ENCODE measurements around the gene CDKN2B.

The CDKN2B gene

DNA sequence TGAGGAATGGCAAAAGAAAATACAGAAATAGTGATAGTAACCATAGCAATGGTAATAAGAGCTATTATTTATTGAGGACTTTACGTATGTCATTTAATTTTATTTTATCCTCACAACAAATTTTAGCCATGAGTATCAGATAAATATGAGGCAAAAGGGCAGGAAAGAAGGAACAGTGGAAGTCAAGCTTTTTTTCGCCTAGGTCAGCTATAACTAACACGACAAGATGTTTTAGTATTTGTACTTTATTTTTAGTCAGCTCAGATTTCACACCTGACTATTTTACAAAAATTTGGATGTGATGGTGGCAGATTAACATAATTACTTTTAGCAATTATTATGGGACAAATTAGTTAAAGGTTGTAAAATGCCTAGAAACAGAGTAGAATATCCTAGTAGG is 34.8 kb upstream of the CDKN2B start:
- no peak for DNase-seq (ENCODE audit: low read depth)
- TF ChIP-seq CTCF (IDR thresholded peaks at IDR 0.05; ENCODE audit: low read length, missing control alignments): no peak
- no peak overlapping the region for H3K4me3 ChIP-seq (replicated peaks; ENCODE audit: low read depth, low read length)

- peak; percentile 37 for DNase-seq (ENCODE audit: low read depth)
- no peak overlapping the region for H3K4me3 ChIP-seq (replicated peaks; ENCODE audit: low read depth, low read length)
These were observed 32.7 kb upstream of the CDKN2B start for GRCh38 chr9:22041775-22042174.

DNA sequence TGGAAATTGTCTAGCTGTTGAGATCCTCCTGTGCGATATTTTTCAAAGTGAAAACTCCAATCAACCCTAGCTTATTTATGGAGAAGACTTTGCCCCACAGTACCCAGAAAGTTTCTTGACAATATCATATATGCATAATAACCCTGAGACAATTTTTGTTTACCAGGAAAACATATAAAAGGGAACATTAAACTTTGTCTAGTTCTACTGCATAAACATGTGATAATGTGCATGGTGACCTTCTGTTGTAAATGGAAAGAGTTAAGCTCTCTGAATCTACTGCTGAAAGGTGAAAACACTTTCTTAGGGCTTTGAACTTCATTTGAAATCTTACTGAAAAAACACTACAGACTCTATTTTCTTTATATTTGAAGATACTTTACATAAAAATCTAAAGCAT is 32.2 kb upstream of the CDKN2B start:
- no peak for DNase-seq (ENCODE audit: low read depth)
- H3K4me3 ChIP-seq (replicated peaks; ENCODE audit: low read depth, low read length): no peak overlapping the region
- no peak for TF ChIP-seq CTCF (IDR thresholded peaks at IDR 0.05; ENCODE audit: low read length, missing control alignments)

More at GRCh38 chr9:22041775-22042174, 32.7 kb upstream of the CDKN2B start:
- TF ChIP-seq CTCF (IDR thresholded peaks at IDR 0.05; ENCODE audit: low read length, missing control alignments): no peak

DNA sequence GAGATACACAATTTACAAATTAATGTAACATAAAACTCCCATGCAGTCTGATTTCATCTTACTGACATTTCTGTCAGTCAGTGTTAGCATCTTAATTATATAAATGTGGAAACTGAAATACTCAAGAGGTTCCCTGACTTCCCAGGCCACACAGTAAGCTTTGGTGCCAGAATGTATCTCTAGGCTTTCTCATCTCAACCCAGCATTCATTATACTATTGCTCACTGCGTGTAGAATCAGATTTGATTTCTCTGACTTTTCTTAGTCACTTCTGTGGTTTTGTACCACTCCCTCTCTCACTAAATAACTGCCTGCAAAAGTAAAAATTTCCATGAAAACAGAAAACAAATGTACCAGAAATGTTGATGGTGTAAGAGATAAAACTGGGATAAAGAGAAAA is 31.7 kb upstream of the CDKN2B start:
- peak; percentile 51 for DNase-seq (ENCODE audit: low read depth)
- H3K4me3 ChIP-seq (replicated peaks; ENCODE audit: low read depth, low read length): no peak overlapping the region
- TF ChIP-seq CTCF (IDR thresholded peaks at IDR 0.05; ENCODE audit: low read length, missing control alignments): no peak

DNA sequence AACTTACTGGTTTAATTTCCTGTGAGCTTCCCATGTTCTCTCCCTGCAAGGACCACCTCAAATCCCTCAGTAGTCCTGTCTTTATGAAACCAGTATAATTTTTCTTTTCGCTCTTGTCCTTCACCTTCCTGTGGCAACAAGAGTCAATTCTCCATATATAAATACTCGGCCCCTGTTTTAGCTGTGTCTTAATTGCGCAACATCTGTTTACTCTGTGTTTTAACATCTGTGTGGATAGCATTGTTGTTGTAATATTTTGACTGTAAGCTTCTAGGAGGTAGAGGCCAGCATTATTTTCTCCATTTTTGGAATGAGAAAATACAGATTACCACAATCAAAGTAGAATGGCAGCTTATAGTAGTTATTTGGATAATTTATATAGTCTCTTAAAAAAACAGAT is 30.2 kb upstream of the CDKN2B start:
- TF ChIP-seq CTCF (IDR thresholded peaks at IDR 0.05; ENCODE audit: low read length, missing control alignments): no peak
- DNase-seq (ENCODE audit: low read depth): peak; percentile 59
- H3K4me3 ChIP-seq (replicated peaks; ENCODE audit: low read depth, low read length): no peak overlapping the region

DNA sequence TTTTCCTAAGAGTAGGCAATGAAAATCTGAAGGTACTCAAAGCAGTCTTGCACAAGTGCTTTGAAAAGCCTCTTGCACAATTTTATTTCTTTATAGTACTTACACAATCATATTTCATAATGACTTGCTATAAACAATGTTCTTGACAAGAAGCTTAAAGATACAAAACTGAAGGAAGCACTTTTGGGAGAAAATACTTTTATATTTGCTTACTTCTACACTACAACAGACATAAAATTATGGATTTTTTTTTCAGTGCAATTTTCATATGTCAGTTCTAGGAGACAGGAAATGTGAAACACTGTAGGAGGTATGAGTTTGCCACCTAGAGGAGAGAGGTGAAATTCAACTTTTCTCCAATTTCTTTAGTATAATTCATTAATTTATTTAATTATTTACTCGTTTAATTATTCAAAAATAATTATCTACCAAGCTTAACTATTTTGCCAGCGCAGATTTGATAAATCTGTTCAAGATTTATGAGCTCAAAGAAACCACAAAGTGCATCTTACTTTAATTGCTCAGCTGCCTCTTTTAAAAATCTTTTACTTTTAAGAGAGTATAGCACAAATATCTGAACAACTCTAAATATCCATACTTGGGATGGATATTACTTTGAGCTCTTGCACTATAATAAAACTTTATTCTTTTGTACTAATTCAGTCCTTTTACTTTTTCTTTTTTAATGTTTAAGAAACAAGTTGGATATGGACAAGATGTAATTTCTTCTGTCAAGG is 29.0 kb upstream of the CDKN2B start:
- no peak overlapping the region for H3K4me3 ChIP-seq (replicated peaks; ENCODE audit: low read depth, low read length)
- TF ChIP-seq CTCF (IDR thresholded peaks at IDR 0.05; ENCODE audit: low read length, missing control alignments): peak; percentile 55
- DNase-seq (ENCODE audit: low read depth): peak; percentile 77
